ENCODE data around the gene TRPV3. TPM values are rescaled to one million over a fixed set of nuclear protein-coding genes. Genes with fewer than 3 reads are reported as not detected.

Gene TRPV3
- polyA plus RNA-seq, 1 donor (not counting 4 experiments of a cell fraction or from before 2014, with no cell fraction given), result 9.4 TPM

DNA sequence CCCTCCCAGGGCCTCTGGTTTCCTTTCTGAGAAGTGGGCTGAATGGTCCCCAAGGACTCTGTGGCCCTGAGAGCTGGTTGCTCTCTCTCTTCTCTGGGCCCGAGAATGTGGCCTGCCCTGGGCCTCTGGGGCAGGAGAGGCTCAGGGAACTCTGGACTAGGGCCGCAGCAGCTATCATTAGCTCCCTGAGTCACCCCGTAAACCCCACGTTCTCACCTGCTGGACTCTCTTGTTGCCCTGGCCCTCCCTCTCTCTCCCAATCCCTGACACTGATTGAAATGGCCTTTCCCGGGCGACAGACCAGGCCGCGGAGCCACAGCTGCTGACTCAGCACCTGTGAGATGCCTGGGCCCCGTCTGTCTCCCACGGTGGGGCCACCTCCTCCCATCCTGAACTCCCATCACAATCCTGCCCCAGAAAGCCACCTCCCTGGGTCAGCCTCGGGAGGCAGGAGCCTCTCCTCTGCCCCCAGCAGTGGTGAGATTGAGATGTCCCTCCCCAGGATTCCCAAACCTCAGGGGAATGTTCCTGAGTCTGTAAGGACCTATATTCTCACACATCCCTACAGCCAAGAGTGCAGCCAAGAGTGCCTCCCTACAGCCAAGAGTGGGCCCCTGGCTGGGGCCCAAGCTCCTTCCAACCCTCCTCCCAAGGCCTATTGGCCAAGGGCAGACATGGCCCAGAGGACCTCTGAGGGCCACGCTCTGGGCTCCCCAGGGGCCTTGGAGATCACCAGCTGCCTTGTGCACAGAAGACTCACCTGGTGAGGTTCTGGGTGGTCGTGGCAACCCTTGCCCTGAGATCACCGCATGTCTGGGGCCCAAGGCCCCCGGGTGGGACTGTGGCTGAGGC, 470 bp downstream of the TRPV3 start:
- Histone ChIP-seq H3K27me3 (ENCODE audit: control insufficient read depth, extremely low read depth, insufficient read depth, low read length) (no peaks in the 10 kb centered on the region), H3K4me3 (ENCODE audit: control insufficient read depth in 2 of 3, extremely low read depth in 1 of 3, insufficient read depth in 2 of 3, low read depth in 1 of 3, low read length in 3 of 3) (peak overlapping the region; percentile 49 to 87 (median 71)), H4K20me1 (ENCODE audit: control insufficient read depth, extremely low read depth, insufficient read depth, low read length) (no peaks in the 10 kb centered on the region), H3K79me2 (ENCODE audit: control insufficient read depth, insufficient read depth, low read length) (peaks cover 9% of the 10 kb centered on the region), H3K4me1 (ENCODE audit: control insufficient read depth, extremely low read depth, insufficient read depth, low read length) (peaks cover 30% of the 10 kb centered on the region), H3K36me3 (ENCODE audit: control insufficient read depth in 2 of 2, extremely low read depth in 1 of 2, insufficient read depth in 2 of 2, low read length in 2 of 2) (peaks cover 7 to 9% of the 10 kb centered on the region in 2 experiments), H3K4me2 (ENCODE audit: control insufficient read depth, extremely low read depth, insufficient read depth, low read depth, low read length) (peak overlapping the region; percentile 90), H2AFZ (ENCODE audit: control insufficient read depth, low read length) (no peak overlapping the region), H3K9me3 (ENCODE audit: control insufficient read depth, low read depth, low read length) (no peaks in the 10 kb centered on the region), H3K9me1 (ENCODE audit: control insufficient read depth, extremely low read depth, insufficient read depth, low read length) (no peaks in the 10 kb centered on the region), H3K9ac (ENCODE audit: control insufficient read depth, extremely low read depth, insufficient read depth, low read length) (peak overlapping the region; percentile 85), H3K27ac (ENCODE audit: control insufficient read depth, insufficient read depth, low read length) (peak overlapping the region; percentile 98)
- no peak for TF ChIP-seq EZH2 (IDR thresholded peaks at IDR 0.05; ENCODE audit: low read length)
- TF ChIP-seq, protein P1, sequence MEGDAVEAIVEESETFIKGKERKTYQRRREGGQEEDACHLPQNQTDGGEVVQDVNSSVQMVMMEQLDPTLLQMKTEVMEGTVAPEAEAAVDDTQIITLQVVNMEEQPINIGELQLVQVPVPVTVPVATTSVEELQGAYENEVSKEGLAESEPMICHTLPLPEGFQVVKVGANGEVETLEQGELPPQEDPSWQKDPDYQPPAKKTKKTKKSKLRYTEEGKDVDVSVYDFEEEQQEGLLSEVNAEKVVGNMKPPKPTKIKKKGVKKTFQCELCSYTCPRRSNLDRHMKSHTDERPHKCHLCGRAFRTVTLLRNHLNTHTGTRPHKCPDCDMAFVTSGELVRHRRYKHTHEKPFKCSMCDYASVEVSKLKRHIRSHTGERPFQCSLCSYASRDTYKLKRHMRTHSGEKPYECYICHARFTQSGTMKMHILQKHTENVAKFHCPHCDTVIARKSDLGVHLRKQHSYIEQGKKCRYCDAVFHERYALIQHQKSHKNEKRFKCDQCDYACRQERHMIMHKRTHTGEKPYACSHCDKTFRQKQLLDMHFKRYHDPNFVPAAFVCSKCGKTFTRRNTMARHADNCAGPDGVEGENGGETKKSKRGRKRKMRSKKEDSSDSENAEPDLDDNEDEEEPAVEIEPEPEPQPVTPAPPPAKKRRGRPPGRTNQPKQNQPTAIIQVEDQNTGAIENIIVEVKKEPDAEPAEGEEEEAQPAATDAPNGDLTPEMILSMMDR (optimal IDR thresholded peaks at IDR 0.05 in 1 of 3, IDR thresholded peaks at IDR 0.05 in 1 of 3, conservative IDR thresholded peaks at IDR 0.05 in 1 of 3; ENCODE audit: extremely low read depth in 1 of 3, insufficient read depth in 2 of 3, low read length in 3 of 3), result no peak
- dilution Hi-C loops (cut with MboI; ENCODE audit: extremely low pct_ligation_motif_present, low sequenced_read_pairs), result no loop called here
- DNase-seq (ENCODE audit: low read depth, low spot score) (no peak), FAIRE-seq (no peak)

DNA sequence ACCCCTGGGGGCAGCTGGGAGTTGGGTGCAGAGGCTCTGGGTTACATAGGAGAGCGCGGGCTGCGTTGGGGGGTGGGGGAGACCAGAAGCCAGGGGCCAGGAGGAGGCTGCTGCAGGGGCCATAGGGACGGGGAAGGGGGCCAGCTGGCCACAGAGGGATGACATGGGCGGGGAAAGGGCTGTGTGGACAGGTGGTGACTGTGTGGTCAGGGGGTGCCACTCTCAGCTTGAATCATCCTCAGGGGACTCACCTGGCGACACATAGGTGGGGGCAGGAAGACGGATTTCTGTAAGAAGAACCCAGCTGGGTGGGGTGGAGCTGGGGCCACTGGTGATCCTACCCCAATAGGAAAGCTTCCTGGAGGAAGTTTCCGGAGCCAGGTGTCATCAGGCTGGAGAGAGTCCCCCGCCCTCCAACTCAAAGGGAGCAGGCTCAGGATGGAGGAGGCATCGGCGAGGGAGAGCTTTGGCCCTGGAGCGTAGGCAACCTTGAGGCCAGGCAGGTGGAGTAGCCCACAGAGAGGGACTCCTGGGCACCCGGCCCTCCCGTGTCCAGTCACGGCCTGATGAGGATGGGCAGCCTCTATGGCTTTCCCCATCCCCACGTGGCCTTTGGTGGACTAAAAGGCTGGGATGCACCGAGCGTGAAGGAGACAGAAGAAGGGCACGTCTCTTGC, 1.2 kb downstream of the TRPV3 start:
- H3K27ac ChIP-seq (ENCODE audit: control insufficient read depth, insufficient read depth, low read length), result peak overlapping the region; percentile 98
- peak overlapping the region; percentile 90 for H3K4me2 ChIP-seq (ENCODE audit: control insufficient read depth, extremely low read depth, insufficient read depth, low read depth, low read length)
- H3K9ac ChIP-seq (ENCODE audit: control insufficient read depth, extremely low read depth, insufficient read depth, low read length), result peak overlapping the region; percentile 85

More for the DNA sequence above, 1.2 kb downstream of the TRPV3 start:
- DNase-seq (ENCODE audit: low read depth, low spot score), result no peak
- peaks cover 30% of the 10 kb centered on the region for H3K4me1 ChIP-seq (ENCODE audit: control insufficient read depth, extremely low read depth, insufficient read depth, low read length)
- H4K20me1 ChIP-seq (ENCODE audit: control insufficient read depth, extremely low read depth, insufficient read depth, low read length), result no peaks in the 10 kb centered on the region
- dilution Hi-C loops (cut with MboI; ENCODE audit: extremely low pct_ligation_motif_present, low sequenced_read_pairs), result no loop called here
- peaks cover 9 to 12% of the 10 kb centered on the region in 2 experiments for H3K36me3 ChIP-seq (ENCODE audit: control insufficient read depth in 2 of 2, extremely low read depth in 1 of 2, insufficient read depth in 2 of 2, low read length in 2 of 2)
- TF ChIP-seq EZH2 (IDR thresholded peaks at IDR 0.05; ENCODE audit: low read length), result no peak
- TF ChIP-seq, protein P1 (optimal IDR thresholded peaks at IDR 0.05 in 1 of 3, IDR thresholded peaks at IDR 0.05 in 1 of 3, conservative IDR thresholded peaks at IDR 0.05 in 1 of 3; ENCODE audit: extremely low read depth in 1 of 3, insufficient read depth in 2 of 3, low read length in 3 of 3), result no peak
- H3K4me3 ChIP-seq (ENCODE audit: control insufficient read depth in 2 of 3, extremely low read depth in 1 of 3, insufficient read depth in 2 of 3, low read depth in 1 of 3, low read length in 3 of 3), result peak overlapping the region; percentile 49 to 87 (median 71)
- no peaks in the 10 kb centered on the region for H3K9me3 ChIP-seq (ENCODE audit: control insufficient read depth, low read depth, low read length)
- H2AFZ ChIP-seq (ENCODE audit: control insufficient read depth, low read length), result no peak overlapping the region
- H3K9me1 ChIP-seq (ENCODE audit: control insufficient read depth, extremely low read depth, insufficient read depth, low read length), result no peaks in the 10 kb centered on the region
- FAIRE-seq, result no peak
- H3K27me3 ChIP-seq (ENCODE audit: control insufficient read depth, extremely low read depth, insufficient read depth, low read length), result no peaks in the 10 kb centered on the region
- H3K79me2 ChIP-seq (ENCODE audit: control insufficient read depth, insufficient read depth, low read length), result peaks cover 9% of the 10 kb centered on the region

Data from keratinocyte (primary cell).